GM12891 (cell line): ENCODE measurements around the gene CRACR2B.

Experiments
- POLR2A ChIP-seq: IDR thresholded peaks from 2 replicates; pipeline ENCODE4 v1.6.1; 2011; ENCODE audit warnings: low read depth, low read length, control low read depth
- POLR2AphosphoS5 ChIP-seq: IDR thresholded peaks from 2 replicates; pipeline ENCODE4 v1.6.1; 2011; ENCODE audit warnings: low read depth, low read length, control low read depth
- SPI1 ChIP-seq: IDR thresholded peaks from 2 replicates; pipeline ENCODE4 v1.6.1; 2011; ENCODE audit warnings: low read depth, low read length, control low read depth
- TAF1 ChIP-seq: IDR thresholded peaks from 2 replicates; pipeline ENCODE4 v1.6.1; 2011; ENCODE audit warnings: low read depth, low read length, control low read depth

DNA sequence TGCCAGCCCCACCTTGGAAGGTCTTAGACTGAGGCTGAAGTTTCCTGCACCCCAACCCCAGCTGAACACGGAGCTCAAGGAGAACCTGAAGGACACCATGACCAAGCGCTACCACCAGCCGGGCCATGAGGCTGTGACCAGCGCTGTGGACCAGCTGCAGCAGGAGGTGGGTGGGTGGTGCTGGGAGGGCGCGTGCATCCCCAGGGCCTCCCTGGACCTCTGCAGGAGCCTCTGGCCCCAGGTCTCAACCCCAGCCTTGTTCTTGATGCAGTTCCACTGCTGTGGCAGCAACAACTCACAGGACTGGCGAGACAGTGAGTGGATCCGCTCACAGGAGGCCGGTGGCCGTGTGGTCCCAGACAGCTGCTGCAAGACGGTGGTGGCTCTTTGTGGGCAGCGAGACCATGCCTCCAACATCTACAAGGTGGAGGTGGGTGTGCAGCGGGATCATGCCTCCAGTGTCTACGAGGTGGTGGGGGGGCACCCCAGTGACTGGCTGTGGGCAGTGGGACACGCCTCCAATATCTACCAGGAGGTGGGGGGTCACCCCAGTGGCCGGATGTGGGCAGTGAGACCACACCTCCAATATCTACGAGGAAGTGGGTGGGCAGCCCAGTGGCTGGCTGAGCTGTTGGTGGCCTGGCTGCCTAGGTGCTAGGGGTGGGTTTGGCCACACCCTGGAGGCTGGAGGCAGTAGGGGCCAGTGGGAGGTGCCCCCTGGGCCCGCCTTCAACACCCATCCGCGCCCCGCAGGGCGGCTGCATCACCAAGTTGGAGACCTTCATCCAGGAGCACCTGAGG, 9.7 kb downstream of the CRACR2B start:
- TF ChIP-seq POLR2A (no peak), POLR2AphosphoS5 (peak; percentile 24; the same call in 1 of the 2 replicates), TAF1 (no peak), SPI1 (no peak)
